Measurements from ENCODE around the gene ZDHHC17. TPM values are rescaled to one million over a fixed set of nuclear protein-coding genes. Genes with fewer than 3 reads are reported as not detected.

ZDHHC17 gene
- total and polyA plus RNA-seq, 4 donors: 3.4 to 91.2 (median 15.2) TPM

DNA sequence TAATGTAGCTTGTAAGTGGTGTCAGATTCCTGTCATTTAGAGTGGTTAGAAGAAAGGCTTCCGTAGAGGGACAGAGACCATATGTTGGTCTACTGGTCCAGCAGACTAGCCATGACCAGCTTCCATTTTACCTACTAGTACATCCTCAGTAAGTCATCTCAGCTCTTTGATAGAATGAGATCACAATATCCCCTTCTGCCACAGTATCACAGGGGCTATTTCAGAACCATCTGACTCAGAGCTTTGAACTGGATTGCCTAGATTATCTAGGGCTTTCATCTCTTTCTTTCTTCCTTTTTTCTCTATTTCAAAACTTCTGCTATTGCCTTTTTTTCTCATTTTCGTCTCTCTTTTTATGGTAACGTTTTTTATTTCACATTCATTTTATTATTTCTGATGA lies 4.7 kb downstream of the ZDHHC17 start:
- H3K36me3 ChIP-seq (ENCODE audit: control insufficient read depth in 4 of 4, insufficient read depth in 3 of 4, low read depth in 1 of 4, low read length in 3 of 4): no peaks in the 10 kb centered on the region
- WGBS: 85% methylated on average over 3 of the region's 3 CpGs
- H3K27ac ChIP-seq (ENCODE audit: low read depth in 1 of 2, low read length in 2 of 2): no peak overlapping the region
- DNase-seq (ENCODE audit: low spot score): no peak
- H3K9me3 ChIP-seq (ENCODE audit: control insufficient read depth in 4 of 4, low read length in 3 of 4): no peaks in the 10 kb centered on the region
- no peak overlapping the region for H3K9ac ChIP-seq (ENCODE audit: low read depth in 1 of 2, low read length in 2 of 2)
- no peak overlapping the region for H3K4me3 ChIP-seq (ENCODE audit: low read depth in 1 of 3, low read length in 3 of 3)
- TF ChIP-seq YY1 (IDR thresholded peaks at IDR 0.05) (no peak), NR2F2 (IDR thresholded peaks at IDR 0.05) (no peak), FOXA1 (IDR thresholded peaks at IDR 0.05) (no peak), FOXA2 (IDR thresholded peaks at IDR 0.05) (no peak), SP1 (IDR thresholded peaks at IDR 0.05) (no peak), RXRA (IDR thresholded peaks at IDR 0.05) (no peak), JUND (IDR thresholded peaks at IDR 0.05) (no peak), REST (IDR thresholded peaks at IDR 0.05) (no peak)
- TF ChIP-seq, protein P1, sequence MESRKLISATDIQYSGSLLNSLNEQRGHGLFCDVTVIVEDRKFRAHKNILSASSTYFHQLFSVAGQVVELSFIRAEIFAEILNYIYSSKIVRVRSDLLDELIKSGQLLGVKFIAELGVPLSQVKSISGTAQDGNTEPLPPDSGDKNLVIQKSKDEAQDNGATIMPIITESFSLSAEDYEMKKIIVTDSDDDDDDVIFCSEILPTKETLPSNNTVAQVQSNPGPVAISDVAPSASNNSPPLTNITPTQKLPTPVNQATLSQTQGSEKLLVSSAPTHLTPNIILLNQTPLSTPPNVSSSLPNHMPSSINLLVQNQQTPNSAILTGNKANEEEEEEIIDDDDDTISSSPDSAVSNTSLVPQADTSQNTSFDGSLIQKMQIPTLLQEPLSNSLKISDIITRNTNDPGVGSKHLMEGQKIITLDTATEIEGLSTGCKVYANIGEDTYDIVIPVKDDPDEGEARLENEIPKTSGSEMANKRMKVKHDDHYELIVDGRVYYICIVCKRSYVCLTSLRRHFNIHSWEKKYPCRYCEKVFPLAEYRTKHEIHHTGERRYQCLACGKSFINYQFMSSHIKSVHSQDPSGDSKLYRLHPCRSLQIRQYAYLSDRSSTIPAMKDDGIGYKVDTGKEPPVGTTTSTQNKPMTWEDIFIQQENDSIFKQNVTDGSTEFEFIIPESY (IDR thresholded peaks at IDR 0.05): no peak
- H3K4me1 ChIP-seq (ENCODE audit: control insufficient read depth in 4 of 4, insufficient read depth in 4 of 4, low read length in 3 of 4): peaks cover 6 to 19% (median 16%) of the 10 kb centered on the region in 4 donors
- no peaks in the 10 kb centered on the region for H3K27me3 ChIP-seq (ENCODE audit: control insufficient read depth in 4 of 4, insufficient read depth in 4 of 4, low read length in 3 of 4)

DNA sequence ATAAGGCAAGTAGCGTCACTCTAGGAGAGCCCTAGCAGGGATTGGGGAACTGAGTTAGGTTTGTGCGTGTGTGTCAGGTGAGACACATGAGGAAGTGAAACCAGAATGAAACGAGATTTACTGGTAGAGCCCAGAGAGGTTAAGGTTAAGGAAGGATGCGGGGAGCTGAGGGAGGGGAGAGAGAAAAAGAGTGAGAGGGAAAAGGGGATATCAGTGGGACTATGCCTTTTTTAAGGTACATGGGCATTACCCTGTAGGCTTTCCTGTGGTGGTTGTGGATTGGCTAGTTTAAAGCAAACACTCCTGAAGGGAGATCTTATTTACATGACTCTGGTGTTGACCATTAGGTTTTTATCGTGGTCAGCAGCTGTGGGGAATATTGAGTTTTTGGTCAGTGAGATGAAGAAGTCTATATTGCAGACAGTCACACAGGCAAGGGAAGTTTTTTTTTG lies 13.9 kb downstream of the ZDHHC17 start:
- 66% methylated on average over 5 of the region's 5 CpGs for WGBS
- TF ChIP-seq FOXA1 (IDR thresholded peaks at IDR 0.05): no peak
- no peak for TF ChIP-seq TAF1 (conservative IDR thresholded peaks at IDR 0.05)
- no peak for TF ChIP-seq FOXA2 (IDR thresholded peaks at IDR 0.05)
- TF ChIP-seq HNF4A (conservative IDR thresholded peaks at IDR 0.05): no peak
- TF ChIP-seq MAX (IDR thresholded peaks at IDR 0.05): no peak
- TF ChIP-seq YY1 (IDR thresholded peaks at IDR 0.05): no peak
- no peak for TF ChIP-seq JUND (IDR thresholded peaks at IDR 0.05)
- TF ChIP-seq RXRA (IDR thresholded peaks at IDR 0.05): no peak
- no peak for TF ChIP-seq RAD21 (IDR thresholded peaks at IDR 0.05)
- TF ChIP-seq, protein P1 (IDR thresholded peaks at IDR 0.05): no peak
- no peak for TF ChIP-seq HNF4G (IDR thresholded peaks at IDR 0.05)
- TF ChIP-seq, protein P2, sequence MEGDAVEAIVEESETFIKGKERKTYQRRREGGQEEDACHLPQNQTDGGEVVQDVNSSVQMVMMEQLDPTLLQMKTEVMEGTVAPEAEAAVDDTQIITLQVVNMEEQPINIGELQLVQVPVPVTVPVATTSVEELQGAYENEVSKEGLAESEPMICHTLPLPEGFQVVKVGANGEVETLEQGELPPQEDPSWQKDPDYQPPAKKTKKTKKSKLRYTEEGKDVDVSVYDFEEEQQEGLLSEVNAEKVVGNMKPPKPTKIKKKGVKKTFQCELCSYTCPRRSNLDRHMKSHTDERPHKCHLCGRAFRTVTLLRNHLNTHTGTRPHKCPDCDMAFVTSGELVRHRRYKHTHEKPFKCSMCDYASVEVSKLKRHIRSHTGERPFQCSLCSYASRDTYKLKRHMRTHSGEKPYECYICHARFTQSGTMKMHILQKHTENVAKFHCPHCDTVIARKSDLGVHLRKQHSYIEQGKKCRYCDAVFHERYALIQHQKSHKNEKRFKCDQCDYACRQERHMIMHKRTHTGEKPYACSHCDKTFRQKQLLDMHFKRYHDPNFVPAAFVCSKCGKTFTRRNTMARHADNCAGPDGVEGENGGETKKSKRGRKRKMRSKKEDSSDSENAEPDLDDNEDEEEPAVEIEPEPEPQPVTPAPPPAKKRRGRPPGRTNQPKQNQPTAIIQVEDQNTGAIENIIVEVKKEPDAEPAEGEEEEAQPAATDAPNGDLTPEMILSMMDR (IDR thresholded peaks at IDR 0.05; ENCODE audit: low read depth, low read length, missing input control): no peak
- TF ChIP-seq EGR1 (IDR thresholded peaks at IDR 0.05; ENCODE audit: low read depth in 2 of 2): no peak
- no peak for TF ChIP-seq NR2F2 (IDR thresholded peaks at IDR 0.05)
- TF ChIP-seq SP1 (IDR thresholded peaks at IDR 0.05): no peak
- Histone ChIP-seq H3K27ac (ENCODE audit: low read depth in 1 of 2, low read length in 2 of 2) (no peak overlapping the region), H3K9me3 (ENCODE audit: control insufficient read depth in 4 of 4, low read length in 3 of 4) (no peaks in the 10 kb centered on the region), H3K4me3 (ENCODE audit: low read depth in 1 of 3, low read length in 3 of 3) (no peak overlapping the region), H3K4me1 (ENCODE audit: control insufficient read depth in 4 of 4, insufficient read depth in 4 of 4, low read length in 3 of 4) (no peaks in the 10 kb centered on the region), H3K27me3 (ENCODE audit: control insufficient read depth in 4 of 4, insufficient read depth in 4 of 4, low read length in 3 of 4) (no peaks in the 10 kb centered on the region), H3K9ac (ENCODE audit: low read depth in 1 of 2, low read length in 2 of 2) (no peak overlapping the region), H3K36me3 (ENCODE audit: control insufficient read depth in 4 of 4, insufficient read depth in 3 of 4, low read depth in 1 of 4, low read length in 3 of 4) (no peaks in the 10 kb centered on the region)
- no peak for DNase-seq (ENCODE audit: low spot score)

Measured in liver (tissue), 9 donors.